Activated naive CD4-positive, alpha-beta T cell treated with anti-CD3 and anti-CD28 coated beads for 36 hours (primary cell): ENCODE data around the gene MRPS2. TPM values are rescaled to one million over a fixed set of nuclear protein-coding genes. Genes with fewer than 3 reads are reported as not detected.

ENCODE experiments used
- CTCF ChIA-PET: fragments of 350-600 bp; sonication (Branson Sonifier 250); formaldehyde crosslinking; loops from one replicate; lab custom pipeline; 2021; ENCODE audit warnings: antibody characterized with exemption; lab: Charles Lee
- DNase-seq: peaks from one replicate; pipeline ENCODE4 v3.0.0-alpha.2; 2020
- H3K27ac Mint-ChIP-seq: one replicate; pipeline ENCODE4 v1.8.0; 2021; ENCODE audit warnings: mild to moderate bottlenecking, mixed read lengths
- H3K27me3 Mint-ChIP-seq: one replicate; pipeline ENCODE4 v1.8.0; 2021; ENCODE audit warnings: low read depth, mixed read lengths
- H3K36me3 Mint-ChIP-seq: one replicate; pipeline ENCODE4 v1.8.0; 2021; ENCODE audit warnings: low read depth, mixed read lengths
- H3K4me1 Mint-ChIP-seq: one replicate; pipeline ENCODE4 v1.8.0; 2021; ENCODE audit warnings: low read depth, mixed read lengths
- H3K4me3 Mint-ChIP-seq: one replicate; pipeline ENCODE4 v1.8.0; 2021; ENCODE audit warnings: mild to moderate bottlenecking, moderate library complexity, mixed read lengths
- H3K9me3 Mint-ChIP-seq: one replicate; pipeline ENCODE4 v1.8.0; 2021; ENCODE audit warnings: mixed read lengths
- intact Hi-C: fragments of 100-400 bp; cut with micrococcal nuclease; formaldehyde crosslinking; loops from one replicate; pipeline ENCODE4 v1.15.1; 2023
- total RNA-seq, 2 experiments: library from RNA; stranded (reverse); gene quantifications; one replicate each; pipeline ENCODE4 v1.2.3, GENCODE V29; 2021

MRPS2 gene
- total RNA-seq, 2 experiments from 2014 or later: 36.9 to 40.7 TPM

- Mint-ChIP-seq H3K27me3 (peaks cover 15% of the 10 kb centered on the region), H3K36me3 (no peaks in the 10 kb centered on the region), H3K27ac (no peak overlapping the region), H3K4me1 (peaks cover 3% of the 10 kb centered on the region), H3K9me3 (peaks cover 2% of the 10 kb centered on the region), H3K4me3 (no peak overlapping the region)
- CTCF ChIA-PET: no interaction called here
- no peak for DNase-seq
- intact Hi-C loops: no loop called here
Observed at GRCh38 chr9:135514342-135515082, 14.0 kb downstream of the MRPS2 start.

GRCh38 chr9:135515083-135515951 is 14.8 kb downstream of the MRPS2 start:
- Mint-ChIP-seq H3K4me3 (no peak overlapping the region), H3K4me1 (peaks cover 3% of the 10 kb centered on the region), H3K9me3 (no peaks in the 10 kb centered on the region), H3K27me3 (peaks cover 17% of the 10 kb centered on the region), H3K36me3 (no peaks in the 10 kb centered on the region), H3K27ac (no peak overlapping the region)
- no peak for DNase-seq
- intact Hi-C loops: no loop called here
- CTCF ChIA-PET: no interaction called here

DNA sequence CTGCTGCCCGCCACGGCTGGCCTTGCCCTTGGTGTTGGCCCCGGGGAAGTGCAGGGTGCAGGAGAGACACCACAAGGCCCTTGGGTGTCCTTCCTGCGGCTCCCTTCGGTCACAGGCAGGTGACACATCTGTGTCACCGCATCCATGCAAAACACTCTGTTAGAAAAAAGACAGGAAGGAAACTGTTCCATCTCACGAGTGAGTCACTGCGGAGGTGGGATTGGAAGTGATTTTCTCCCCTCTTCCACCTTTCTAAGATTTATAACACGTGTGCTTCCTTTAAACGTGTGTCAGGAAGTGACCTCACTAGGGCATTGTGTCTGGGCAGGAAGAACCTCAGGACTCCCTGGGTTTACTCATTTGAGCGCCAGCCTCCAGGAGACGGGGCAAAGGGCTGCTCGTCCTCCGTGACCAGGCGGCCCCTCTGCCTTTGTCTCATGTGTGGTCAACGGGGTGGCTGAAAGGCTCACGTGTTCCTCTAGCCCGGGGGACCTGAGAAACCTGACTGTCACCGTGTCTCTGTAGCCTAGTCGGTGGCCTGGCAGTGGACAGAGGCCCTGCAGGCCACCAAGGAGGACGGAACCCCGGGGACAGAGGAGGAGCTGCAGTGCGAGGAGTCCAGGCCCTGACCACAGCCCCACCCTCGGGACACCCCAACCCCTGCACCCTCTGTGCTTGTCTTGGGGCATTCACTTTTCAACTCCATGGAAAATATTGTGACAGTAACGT is 15.8 kb downstream of the MRPS2 start:
- peak; percentile 33 for DNase-seq
- Mint-ChIP-seq H3K4me3 (no peak overlapping the region), H3K27ac (no peak overlapping the region), H3K27me3 (peaks cover 20% of the 10 kb centered on the region), H3K9me3 (no peaks in the 10 kb centered on the region), H3K4me1 (peaks cover 3% of the 10 kb centered on the region), H3K36me3 (no peaks in the 10 kb centered on the region)
- CTCF ChIA-PET: no interaction called here
- intact Hi-C loops: no loop called here

DNA sequence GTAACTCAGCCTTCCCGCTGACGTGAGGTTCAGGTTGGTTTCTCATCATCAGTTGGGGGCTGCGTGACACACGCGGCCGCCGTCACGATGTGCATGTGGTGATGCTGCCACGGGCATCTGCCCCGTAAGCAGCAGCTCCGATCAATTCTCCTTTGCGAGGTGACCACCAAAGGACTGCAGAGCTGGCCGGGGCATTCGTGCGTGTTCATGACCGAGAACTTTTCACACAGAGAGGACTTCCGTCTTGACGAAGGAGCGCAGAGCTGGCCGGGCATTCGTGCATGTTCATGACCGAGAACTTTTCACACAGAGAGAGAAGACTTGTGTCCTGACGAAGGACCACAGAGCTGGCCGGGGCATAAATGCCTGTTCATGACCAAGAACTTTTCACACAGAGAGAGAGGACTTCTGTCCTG is 16.9 kb downstream of the MRPS2 start:
- CTCF ChIA-PET: interaction anchor here (1.2 kb wide), 1 partner anchor 12 kb away, joined by 4 read pairs; no protein-coding TSS in a partner anchor
- Mint-ChIP-seq H3K9me3 (no peaks in the 10 kb centered on the region), H3K27ac (no peak overlapping the region), H3K27me3 (peaks cover 20% of the 10 kb centered on the region), H3K36me3 (no peaks in the 10 kb centered on the region), H3K4me1 (peaks cover 3% of the 10 kb centered on the region), H3K4me3 (no peak overlapping the region)
- no peak for DNase-seq
- intact Hi-C loops: no loop called here

- CTCF ChIA-PET: no interaction called here
- no peak overlapping the region for H3K27ac Mint-ChIP-seq
Observed at GRCh38 chr9:135519179-135519971, 18.9 kb downstream of the MRPS2 start.

GRCh38 chr9:135520916-135521607 is 20.6 kb downstream of the MRPS2 start, which contains the start of gene LCN1:
TSS of gene LCN1 (plus strand) at chr9:135521440. CDS start at chr9:135521498, 58 bp downstream.
- no peaks in the 10 kb centered on the region for H3K36me3 Mint-ChIP-seq
- H3K27me3 Mint-ChIP-seq: peaks cover 15% of the 10 kb centered on the region
- H3K4me1 Mint-ChIP-seq: peaks cover 2% of the 10 kb centered on the region
- no peak within 1 kb of the TSS for H3K27ac Mint-ChIP-seq
- no peaks in the 10 kb centered on the region for H3K9me3 Mint-ChIP-seq
- no peak for DNase-seq
- intact Hi-C loops: no loop called here
- H3K4me3 Mint-ChIP-seq: no peak within 1 kb of the TSS
- CTCF ChIA-PET: no interaction called here

More at GRCh38 chr9:135519179-135519971, 18.9 kb downstream of the MRPS2 start:
- intact Hi-C loops: no loop called here
- Mint-ChIP-seq H3K4me3 (no peak overlapping the region), H3K27me3 (peaks cover 17% of the 10 kb centered on the region), H3K36me3 (no peaks in the 10 kb centered on the region), H3K4me1 (peaks cover 3% of the 10 kb centered on the region), H3K9me3 (no peaks in the 10 kb centered on the region)
- no peak for DNase-seq

DNA sequence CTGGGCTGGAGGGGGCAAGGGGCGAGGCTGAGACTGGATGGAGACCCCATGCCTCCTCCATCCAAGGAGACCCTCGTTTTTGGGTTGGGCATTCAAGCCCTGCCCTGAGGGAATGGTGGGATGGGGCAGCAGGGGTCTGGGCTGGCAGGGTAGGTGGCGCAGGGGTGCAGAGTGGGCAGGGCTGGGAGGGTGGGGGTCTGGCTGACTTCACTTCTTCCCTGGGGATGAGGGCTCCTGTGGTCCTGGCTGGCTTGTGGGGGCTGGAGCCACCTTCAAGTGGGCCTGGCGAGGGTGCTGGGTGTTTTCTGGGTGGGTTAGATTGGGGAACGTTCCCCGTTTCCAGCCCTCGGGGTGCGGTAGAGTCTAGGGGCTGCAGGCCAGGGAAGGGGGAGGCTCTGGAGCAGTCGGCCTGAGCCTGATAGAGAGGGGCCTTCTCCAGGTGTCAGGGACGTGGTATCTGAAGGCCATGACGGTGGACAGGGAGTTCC is 21.2 kb downstream of the MRPS2 start:
- Mint-ChIP-seq H3K36me3 (no peaks in the 10 kb centered on the region), H3K9me3 (no peaks in the 10 kb centered on the region), H3K27ac (no peak overlapping the region), H3K4me3 (no peak overlapping the region), H3K27me3 (peaks cover 13% of the 10 kb centered on the region), H3K4me1 (no peaks in the 10 kb centered on the region)
- CTCF ChIA-PET: no interaction called here
- DNase-seq: no peak
- intact Hi-C loops: no loop called here

- no peaks in the 10 kb centered on the region for H3K4me1 Mint-ChIP-seq
- H3K4me3 Mint-ChIP-seq: no peak overlapping the region
- H3K9me3 Mint-ChIP-seq: no peaks in the 10 kb centered on the region
- H3K36me3 Mint-ChIP-seq: no peaks in the 10 kb centered on the region
- H3K27ac Mint-ChIP-seq: no peak overlapping the region
- CTCF ChIA-PET: no interaction called here
- no peak for DNase-seq
- intact Hi-C loops: no loop called here
- H3K27me3 Mint-ChIP-seq: peaks cover 13% of the 10 kb centered on the region
Observed at GRCh38 chr9:135522137-135522877, 21.8 kb downstream of the MRPS2 start.

DNA sequence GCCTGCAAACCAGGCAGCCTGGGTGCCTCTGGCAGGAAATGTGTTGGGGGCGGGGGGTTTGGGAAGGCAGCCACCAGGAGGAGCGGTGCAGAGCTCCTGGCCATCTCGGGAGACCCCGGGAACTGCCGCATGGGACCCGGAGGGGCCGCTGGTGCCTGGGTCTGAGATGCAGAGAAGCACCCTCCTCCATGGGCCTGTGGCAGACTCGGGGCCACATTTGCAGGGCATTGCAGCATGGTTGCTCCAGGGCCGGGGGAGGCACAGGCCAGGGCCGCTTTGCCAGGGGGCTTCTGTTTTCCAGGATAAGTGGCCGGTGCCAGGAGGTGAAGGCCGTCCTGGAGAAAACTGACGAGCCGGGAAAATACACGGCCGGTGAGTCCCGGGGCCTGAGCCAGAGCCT is 22.4 kb downstream of the MRPS2 start:
- CTCF ChIA-PET: no interaction called here
- peaks cover 9% of the 10 kb centered on the region for H3K27me3 Mint-ChIP-seq
- H3K9me3 Mint-ChIP-seq: no peaks in the 10 kb centered on the region
- H3K4me1 Mint-ChIP-seq: no peaks in the 10 kb centered on the region
- DNase-seq: no peak
- H3K36me3 Mint-ChIP-seq: no peaks in the 10 kb centered on the region
- intact Hi-C loops: no loop called here
- H3K27ac Mint-ChIP-seq: no peak overlapping the region
- H3K4me3 Mint-ChIP-seq: no peak overlapping the region

GRCh38 chr9:135523521-135524129 is 23.1 kb downstream of the MRPS2 start:
- CTCF ChIA-PET: no interaction called here
- no peaks in the 10 kb centered on the region for H3K9me3 Mint-ChIP-seq
- peaks cover 9% of the 10 kb centered on the region for H3K27me3 Mint-ChIP-seq
- DNase-seq: no peak
- H3K27ac Mint-ChIP-seq: no peak overlapping the region
- H3K4me1 Mint-ChIP-seq: no peaks in the 10 kb centered on the region
- H3K4me3 Mint-ChIP-seq: no peak overlapping the region
- intact Hi-C loops: no loop called here
- H3K36me3 Mint-ChIP-seq: no peaks in the 10 kb centered on the region
